GM12892 (cell line): Measurements from ENCODE around the gene GID8.

ENCODE experiments used
- POLR2A ChIP-seq: IDR thresholded peaks from 2 replicates; pipeline ENCODE4 v1.6.1; 2011; ENCODE audit warnings: low read depth, low read length, control low read depth
- POLR2AphosphoS5 ChIP-seq: IDR thresholded peaks from 2 replicates; pipeline ENCODE4 v1.6.1; 2011; ENCODE audit warnings: low read depth, low read length, control low read depth
- TAF1 ChIP-seq: IDR thresholded peaks from 2 replicates; pipeline ENCODE4 v1.6.1; 2011; ENCODE audit warnings: low read depth, mild to moderate bottlenecking, control low read depth, low read length, borderline replicate concordance

DNA sequence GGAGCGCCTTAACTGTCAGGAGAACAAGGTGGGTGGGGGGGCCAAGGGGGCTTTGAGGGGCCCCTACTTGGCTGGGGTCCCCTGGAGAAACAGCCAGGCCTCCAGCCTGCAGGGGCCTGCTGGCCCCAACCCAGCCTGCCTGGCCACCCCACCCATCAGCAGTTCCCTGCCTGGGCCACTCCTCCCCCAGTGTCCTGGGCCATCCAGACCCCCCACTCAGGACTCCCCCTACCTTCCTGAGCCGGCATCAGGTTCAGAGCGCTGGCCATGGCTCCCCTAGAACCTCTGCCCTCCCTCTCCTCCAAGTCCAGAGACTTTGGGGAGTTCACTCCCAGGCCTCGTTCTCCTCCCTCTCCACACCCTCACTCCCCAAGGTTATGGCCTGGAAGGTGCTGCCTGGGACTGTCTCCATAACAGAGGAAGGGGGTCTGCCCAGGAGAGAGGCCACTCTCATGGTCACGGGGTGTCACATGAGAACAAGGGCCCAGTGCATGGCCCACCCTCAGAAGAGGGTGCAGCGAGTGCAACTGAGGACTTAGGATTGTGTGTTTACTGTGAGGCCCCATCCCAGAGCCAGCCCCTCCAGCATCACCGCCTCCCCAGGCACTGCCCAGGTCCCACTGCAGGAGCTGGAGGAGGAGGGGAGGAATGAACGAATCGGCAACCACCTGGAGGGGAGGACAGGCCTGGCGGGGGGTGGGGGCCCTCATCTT lies 20.6 kb downstream of the GID8 start:
- no peak for TF ChIP-seq POLR2A
- TF ChIP-seq TAF1 = no peak
- no peak for TF ChIP-seq POLR2AphosphoS5
